ENCODE measurements around the gene HOMER1.

HOMER1 gene

GRCh38 chr5:79491690-79492317 lies 22.1 kb downstream of the HOMER1 start:
- TF ChIP-seq FOXM1 (IDR thresholded peaks at IDR 0.05; ENCODE audit: borderline replicate concordance), result no peak
- no peak for TF ChIP-seq SUZ12 (IDR thresholded peaks at IDR 0.05)
- TF ChIP-seq FOXK2 (IDR thresholded peaks at IDR 0.05), result no peak
- TF ChIP-seq HDGF (IDR thresholded peaks at IDR 0.05; ENCODE audit: borderline replicate concordance), result no peak
- TF ChIP-seq SP1 (IDR thresholded peaks at IDR 0.05), result no peak
- TF ChIP-seq CTBP1 (IDR thresholded peaks at IDR 0.05; ENCODE audit: borderline replicate concordance), result no peak
- no peak for TF ChIP-seq ELF4 (IDR thresholded peaks at IDR 0.05)
- TF ChIP-seq ZNF384 (IDR thresholded peaks at IDR 0.05), result no peak
- TF ChIP-seq FOXA1 (IDR thresholded peaks at IDR 0.05), result no peak
- TF ChIP-seq BHLHE40 (IDR thresholded peaks at IDR 0.05; ENCODE audit: borderline replicate concordance), result no peak
- TF ChIP-seq L3MBTL2 (conservative IDR thresholded peaks at IDR 0.05), result no peak
- no peak for TF ChIP-seq NFRKB (IDR thresholded peaks at IDR 0.05)
- no peak for TF ChIP-seq PKNOX1 (IDR thresholded peaks at IDR 0.05)
- ChIA-PET CTCF (no interaction called here), POLR2A (interaction anchor here (1.8 kb wide), 1 partner anchor 22 kb away, joined by 9 read pairs; the partner anchor contains the start of gene HOMER1)
- no peak for DNase-seq (ENCODE audit: extremely low spot score)

GRCh38 chr5:79490323-79490936 lies 23.5 kb downstream of the HOMER1 start:
- TF ChIP-seq LEF1 (IDR thresholded peaks at IDR 0.05; ENCODE audit: borderline replicate concordance) (no peak), ZNF384 (IDR thresholded peaks at IDR 0.05) (peak; percentile 21; the same call in 1 of the 2 replicates), BHLHE40 (IDR thresholded peaks at IDR 0.05; ENCODE audit: borderline replicate concordance) (no peak)
- POLR2A ChIA-PET, result interaction anchor here (1.8 kb wide), 1 partner anchor 23 kb away, joined by 9 read pairs; the partner anchor contains the start of gene HOMER1
- CTCF ChIA-PET, result interaction anchor here (0.7 kb wide), 1 partner anchor 30 kb away, joined by 8 read pairs; no protein-coding TSS in a partner anchor
- no peak for DNase-seq (ENCODE audit: extremely low spot score)

- no peak for DNase-seq (ENCODE audit: extremely low spot score)
- ChIA-PET CTCF (no interaction called here), POLR2A (no interaction called here)
- 0 out of 2 replicates have a peak, but pooled peaks have one; percentile 9 for TF ChIP-seq PKNOX1 (IDR thresholded peaks at IDR 0.05)
- TF ChIP-seq ARNT (IDR thresholded peaks at IDR 0.05), result no peak
These were observed 24.2 kb downstream of the HOMER1 start for GRCh38 chr5:79489773-79490172.

- CTCF ChIA-PET, result no interaction called here
- POLR2A ChIA-PET, result interaction anchor here (1.7 to 1.8 kb wide), 2 partner anchors 20 to 25 kb away, joined by 5 to 9 read pairs; partner anchors contain the start of gene HOMER1
- TF ChIP-seq L3MBTL2 (conservative IDR thresholded peaks at IDR 0.05) (no peak), PKNOX1 (IDR thresholded peaks at IDR 0.05) (peak; percentile 39; the same call in 1 of the 2 replicates), NFRKB (IDR thresholded peaks at IDR 0.05) (no peak), FOXK2 (IDR thresholded peaks at IDR 0.05) (no peak)
- no peak for DNase-seq (ENCODE audit: extremely low spot score)
These were observed 25.2 kb downstream of the HOMER1 start for GRCh38 chr5:79488775-79489174.

GRCh38 chr5:79488058-79488457 lies 25.9 kb downstream of the HOMER1 start:
- no peak for DNase-seq (ENCODE audit: extremely low spot score)
- TF ChIP-seq SUZ12 (IDR thresholded peaks at IDR 0.05) (no peak), FOXK2 (IDR thresholded peaks at IDR 0.05) (no peak), ZNF384 (IDR thresholded peaks at IDR 0.05) (no peak), LEF1 (IDR thresholded peaks at IDR 0.05; ENCODE audit: borderline replicate concordance) (no peak), CTBP1 (IDR thresholded peaks at IDR 0.05; ENCODE audit: borderline replicate concordance) (no peak), NFRKB (IDR thresholded peaks at IDR 0.05) (no peak), HDGF (IDR thresholded peaks at IDR 0.05; ENCODE audit: borderline replicate concordance) (no peak), ARNT (IDR thresholded peaks at IDR 0.05) (no peak), TARDBP (IDR thresholded peaks at IDR 0.05) (no peak), SP1 (IDR thresholded peaks at IDR 0.05) (no peak), FOXA1 (IDR thresholded peaks at IDR 0.05) (no peak), FOXM1 (IDR thresholded peaks at IDR 0.05; ENCODE audit: borderline replicate concordance) (no peak), BHLHE40 (IDR thresholded peaks at IDR 0.05; ENCODE audit: borderline replicate concordance) (no peak), PKNOX1 (IDR thresholded peaks at IDR 0.05) (no peak), ELF4 (IDR thresholded peaks at IDR 0.05) (no peak), L3MBTL2 (conservative IDR thresholded peaks at IDR 0.05) (no peak)
- POLR2A ChIA-PET, result interaction anchor here (1.7 to 1.8 kb wide), 2 partner anchors 21 to 26 kb away, joined by 5 to 9 read pairs; partner anchors contain the start of gene HOMER1
- CTCF ChIA-PET, result interaction anchor here (1.2 kb wide), 1 partner anchor 24 kb away, joined by 3 read pairs; no protein-coding TSS in a partner anchor

GRCh38 chr5:79487251-79487650 lies 26.7 kb downstream of the HOMER1 start:
- no peak for TF ChIP-seq PKNOX1 (IDR thresholded peaks at IDR 0.05)
- TF ChIP-seq SP1 (IDR thresholded peaks at IDR 0.05), result no peak
- TF ChIP-seq ELF4 (IDR thresholded peaks at IDR 0.05), result no peak
- TF ChIP-seq NFRKB (IDR thresholded peaks at IDR 0.05), result no peak
- TF ChIP-seq ARNT (IDR thresholded peaks at IDR 0.05), result no peak
- no peak for TF ChIP-seq LEF1 (IDR thresholded peaks at IDR 0.05; ENCODE audit: borderline replicate concordance)
- TF ChIP-seq BHLHE40 (IDR thresholded peaks at IDR 0.05; ENCODE audit: borderline replicate concordance), result no peak
- TF ChIP-seq SUZ12 (IDR thresholded peaks at IDR 0.05), result no peak
- TF ChIP-seq FOXA1 (IDR thresholded peaks at IDR 0.05), result no peak
- no peak for TF ChIP-seq ZNF384 (IDR thresholded peaks at IDR 0.05)
- no peak for TF ChIP-seq TARDBP (IDR thresholded peaks at IDR 0.05)
- no peak for TF ChIP-seq L3MBTL2 (conservative IDR thresholded peaks at IDR 0.05)
- DNase-seq (ENCODE audit: extremely low spot score), result no peak
- POLR2A ChIA-PET, result interaction anchor here (1.7 to 1.8 kb wide), 2 partner anchors 22 to 27 kb away, joined by 5 to 9 read pairs; partner anchors contain the start of gene HOMER1
- CTCF ChIA-PET, result interaction anchor here (1.2 kb wide), 1 partner anchor 25 kb away, joined by 3 read pairs; no protein-coding TSS in a partner anchor
